HepG2 (cell line): ENCODE measurements around the gene ROS1. TPM values are rescaled to one million over a fixed set of nuclear protein-coding genes. Genes with fewer than 3 reads are reported as not detected.
A peak's percentile ranks its signal among the peaks of the same experiment; 100 is the strongest.

Experiments
- ATAC-seq: fragments of 200-7000 bp; cut with Tn5 transposase; 3 replicates; pipeline ENCODE4 v1.9.1; 2020; ENCODE audit warnings: mild to moderate bottlenecking, moderate library complexity
- BruUV-seq: library from RNA; stranded (reverse); fragments of 400-500 nt; replicated peaks from 2 replicates; lab custom pipeline; 2021; lab: Mats Ljungman, UMichigan
- CTCF ChIA-PET: fragments of 300-600 bp; formaldehyde crosslinking; extraction: SDS; loops from one replicate; lab custom pipeline; 2021; ENCODE audit warnings: low total read pairs, inconsistent platforms, low intra/inter-chr PET ratio; lab: Yijun Ruan, JAX
- POLR2A ChIA-PET: fragments of 350-600 bp; sonication (Branson Sonifier 250); formaldehyde crosslinking; loops from one replicate; lab custom pipeline; 2020; ENCODE audit warnings: antibody characterized with exemption, inconsistent platforms; lab: Yijun Ruan, JAX
- DNase-seq: peaks from one replicate; pipeline ENCODE4 v3.0.0-alpha.2; 2015; ENCODE audit warnings: low spot score
- FAIRE-seq: peaks from 3 replicates; lab custom pipeline; 2011; peaks lifted over from hg19 to GRCh38; lab: Jason Lieb, UNC
- H2AFZ ChIP-seq: one replicate; pipeline ENCODE4 v1.6.1; 2011; ENCODE audit warnings: low read length, inconsistent platforms
- H3K27ac ChIP-seq: fragments of 300-600 bp; 3 replicates; pipeline ENCODE4 v1.8.0; 2011; ENCODE audit warnings: mixed run types, mild to moderate bottlenecking, mixed read lengths, low read length, inconsistent platforms; ENCODE audit not compliant: insufficient read depth; ENCODE audit errors: extremely low read length
- H3K27me3 ChIP-seq, 2 experiments: fragments of 200-600 bp in 1 of 2; 2 replicates in 1 of 2; 3 replicates in 1 of 2; pipeline versions ENCODE4 v1.6.0 to v1.8.0; 2011; ENCODE audit warnings: low read length in 2 of 2, mild to moderate bottlenecking in 2 of 2, moderate library complexity in 2 of 2, inconsistent platforms in 1 of 2; ENCODE audit not compliant: insufficient read depth in 2 of 2, control insufficient read depth in 1 of 2
- H3K36me3 ChIP-seq, 2 experiments: fragments of 200-600 bp in 1 of 2; replicated peaks in 1 of 2; 2 replicates in 1 of 2; 3 replicates in 1 of 2; pipeline versions ENCODE4 v1.5.1 to v1.8.0; 2011; ENCODE audit warnings: low read length in 2 of 2, inconsistent platforms in 1 of 2; ENCODE audit not compliant: insufficient read depth in 2 of 2, control insufficient read depth in 1 of 2
- H3K4me1 ChIP-seq: 2 replicates; pipeline ENCODE4 v1.5.1; 2012; ENCODE audit warnings: low read length, inconsistent platforms; ENCODE audit not compliant: insufficient read depth
- H3K4me2 ChIP-seq: 2 replicates; pipeline ENCODE4 v1.6.0; 2011; ENCODE audit warnings: low read depth, low read length, inconsistent platforms
- H3K4me3 ChIP-seq, 3 experiments: fragments of 200-600 bp in 1 of 3; sonication (generic), shearing (Covaris generic) in 1 of 3; replicated peaks in 1 of 3; 2 replicates each; pipeline ENCODE4 v1.5.1; 2011 to 2016; ENCODE audit warnings: low read length in 3 of 3, inconsistent platforms in 2 of 3, low read depth in 2 of 3, mild to moderate bottlenecking in 2 of 3, control low read depth in 1 of 3, mixed read lengths in 1 of 3; ENCODE audit not compliant: insufficient read depth in 1 of 3
- H3K79me2 ChIP-seq: one replicate; pipeline ENCODE4 v1.6.1; 2011; ENCODE audit warnings: low read length, inconsistent platforms; ENCODE audit not compliant: insufficient read depth
- H3K9ac ChIP-seq: 2 replicates; pipeline ENCODE4 v1.6.0; 2011; ENCODE audit warnings: mild to moderate bottlenecking, low read depth, low read length, inconsistent platforms; ENCODE audit not compliant: insufficient read depth
- H3K9me3 ChIP-seq: 2 replicates; pipeline ENCODE4 v1.5.1; 2012; ENCODE audit warnings: mild to moderate bottlenecking, low read length
- H4K20me1 ChIP-seq: 2 replicates; pipeline ENCODE4 v1.6.0; 2011; ENCODE audit warnings: inconsistent platforms, mild to moderate bottlenecking, low read length, moderate library complexity; ENCODE audit not compliant: insufficient read depth
- CREM ChIP-seq, 2 experiments: sonication (generic) in 1 of 2; formaldehyde crosslinking in 1 of 2; IDR thresholded peaks; 2 replicates each; pipeline versions ENCODE4 v1.4.0 to v1.6.1; 2016 to 2020; ENCODE audit warnings: antibody characterized with exemption in 1 of 2, mild to moderate bottlenecking in 1 of 2, missing genetic modification reagents in 1 of 2
- ZNF30 ChIP-seq: sonication (generic); formaldehyde crosslinking; IDR thresholded peaks from 2 replicates; pipeline ENCODE4 v1.5.0; 2020; ENCODE audit warnings: mild to moderate bottlenecking, missing genetic modification reagents
- ZNF670 ChIP-seq: sonication (generic); formaldehyde crosslinking; IDR thresholded peaks from 2 replicates; pipeline ENCODE4 v1.8.0; 2022; ENCODE audit warnings: mild to moderate bottlenecking, missing genetic modification reagents, borderline replicate concordance
- WGBS: methylation state at CpG from one replicate; pipeline ENCODE4 v1.1.6; 2017; ENCODE audit warnings: low lambda C conversion rate; 5-methylcytosine and 5-hydroxymethylcytosine counted together
- in situ Hi-C: cut with HindIII; loops from 2 replicates; pipeline ENCODE4 v1.10.0; 2017; ENCODE audit warnings: low pct_unique_long_range_greater_than_20kb; ENCODE audit not compliant: extremely low pct_ligation_motif_present
- intact Hi-C: fragments of 100-400 bp; cut with micrococcal nuclease; formaldehyde crosslinking; loops from one replicate; pipeline ENCODE4 v1.10.0; 2022; ENCODE audit not compliant: unreplicated experiment
- polyA plus RNA-seq, 8 experiments: library from polyadenylated mRNA; depleted of rRNA in 3 of 8; stranded (reverse) in 7 of 8; unstranded in 1 of 8; fragments of >200 nt; fragmentation: Illumina TruSeq in 4 of 8; extraction: Trizol in 4 of 8; gene quantifications; 2 replicates each; pipeline versions ENCODE4 v1.2.1 to v1.2.3, GENCODE V29; 2011 to 2016; ENCODE audit warnings: low read depth in 4 of 8, missing spikeins in 1 of 8, mixed read lengths in 1 of 8; ENCODE audit not compliant: insufficient read depth in 1 of 8
- total RNA-seq, 5 experiments: library from RNA; depleted of rRNA; stranded (reverse); fragments of >200 nt; fragmentation: Illumina TruSeq; extraction: Trizol; gene quantifications; 2 replicates each; pipeline ENCODE4 v1.2.3, GENCODE V29; 2016; ENCODE audit warnings: low read depth in 1 of 5
- TF ChIP-seq, protein P1 (sequence below): IDR thresholded peaks from 2 replicates; pipeline ENCODE4 v1.6.1; 2016; ENCODE audit warnings: control low read depth
- TF ChIP-seq, protein P2 (sequence below): IDR thresholded peaks from 2 replicates; pipeline ENCODE4 v1.6.1; 2016; ENCODE audit warnings: low read depth, missing genetic modification reagents, missing compliant biosample characterization

The ROS1 gene
- total and polyA plus RNA-seq, 2 of the 13 experiments (the other 11 are each of a cell fraction or from before 2014, with no cell fraction given): not detected

DNA sequence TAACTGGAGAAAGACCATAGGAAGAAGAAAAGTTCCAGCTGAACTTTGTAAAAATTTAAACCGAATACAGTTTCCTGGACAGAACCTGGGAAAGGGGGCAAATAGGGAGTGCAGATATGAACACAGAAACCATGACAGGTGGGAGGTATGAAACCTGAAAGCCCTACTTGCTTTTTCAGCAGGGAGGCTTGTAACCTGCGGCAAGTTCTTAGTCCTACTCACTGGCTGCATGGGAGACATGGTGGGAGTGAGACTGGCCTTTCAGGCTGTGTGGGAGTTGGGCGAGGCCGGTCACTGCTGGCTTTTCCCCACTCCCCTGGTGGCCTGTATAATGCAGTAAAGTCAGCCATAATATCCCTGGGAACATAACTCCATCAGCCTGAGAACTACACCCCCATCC lies 54.2 kb downstream of the ROS1 start:
- H3K79me2 ChIP-seq: no peaks in the 10 kb centered on the region
- no peak for DNase-seq
- no TSS peak for BruUV-seq
- H3K27ac ChIP-seq: no peak overlapping the region
- H3K36me3 ChIP-seq: no peaks in the 10 kb centered on the region
- H4K20me1 ChIP-seq: no peaks in the 10 kb centered on the region
- no peak for FAIRE-seq
- no peak overlapping the region for H3K4me3 ChIP-seq
- intact Hi-C loops (no loop called here), in situ Hi-C loops (no loop called here)
- TF ChIP-seq ZNF670 (no peak), ZNF30 (CRISPR knock-in tag) (no peak), CREM (IDR thresholded peaks at IDR 0.05) (no peak), CREM (CRISPR knock-in tag; IDR thresholded peaks at IDR 0.05) (no peak)
- TF ChIP-seq, protein P1, sequence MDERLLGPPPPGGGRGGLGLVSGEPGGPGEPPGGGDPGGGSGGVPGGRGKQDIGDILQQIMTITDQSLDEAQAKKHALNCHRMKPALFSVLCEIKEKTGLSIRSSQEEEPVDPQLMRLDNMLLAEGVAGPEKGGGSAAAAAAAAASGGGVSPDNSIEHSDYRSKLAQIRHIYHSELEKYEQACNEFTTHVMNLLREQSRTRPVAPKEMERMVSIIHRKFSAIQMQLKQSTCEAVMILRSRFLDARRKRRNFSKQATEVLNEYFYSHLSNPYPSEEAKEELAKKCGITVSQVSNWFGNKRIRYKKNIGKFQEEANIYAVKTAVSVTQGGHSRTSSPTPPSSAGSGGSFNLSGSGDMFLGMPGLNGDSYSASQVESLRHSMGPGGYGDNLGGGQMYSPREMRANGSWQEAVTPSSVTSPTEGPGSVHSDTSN: no peak
- TF ChIP-seq, protein P2, sequence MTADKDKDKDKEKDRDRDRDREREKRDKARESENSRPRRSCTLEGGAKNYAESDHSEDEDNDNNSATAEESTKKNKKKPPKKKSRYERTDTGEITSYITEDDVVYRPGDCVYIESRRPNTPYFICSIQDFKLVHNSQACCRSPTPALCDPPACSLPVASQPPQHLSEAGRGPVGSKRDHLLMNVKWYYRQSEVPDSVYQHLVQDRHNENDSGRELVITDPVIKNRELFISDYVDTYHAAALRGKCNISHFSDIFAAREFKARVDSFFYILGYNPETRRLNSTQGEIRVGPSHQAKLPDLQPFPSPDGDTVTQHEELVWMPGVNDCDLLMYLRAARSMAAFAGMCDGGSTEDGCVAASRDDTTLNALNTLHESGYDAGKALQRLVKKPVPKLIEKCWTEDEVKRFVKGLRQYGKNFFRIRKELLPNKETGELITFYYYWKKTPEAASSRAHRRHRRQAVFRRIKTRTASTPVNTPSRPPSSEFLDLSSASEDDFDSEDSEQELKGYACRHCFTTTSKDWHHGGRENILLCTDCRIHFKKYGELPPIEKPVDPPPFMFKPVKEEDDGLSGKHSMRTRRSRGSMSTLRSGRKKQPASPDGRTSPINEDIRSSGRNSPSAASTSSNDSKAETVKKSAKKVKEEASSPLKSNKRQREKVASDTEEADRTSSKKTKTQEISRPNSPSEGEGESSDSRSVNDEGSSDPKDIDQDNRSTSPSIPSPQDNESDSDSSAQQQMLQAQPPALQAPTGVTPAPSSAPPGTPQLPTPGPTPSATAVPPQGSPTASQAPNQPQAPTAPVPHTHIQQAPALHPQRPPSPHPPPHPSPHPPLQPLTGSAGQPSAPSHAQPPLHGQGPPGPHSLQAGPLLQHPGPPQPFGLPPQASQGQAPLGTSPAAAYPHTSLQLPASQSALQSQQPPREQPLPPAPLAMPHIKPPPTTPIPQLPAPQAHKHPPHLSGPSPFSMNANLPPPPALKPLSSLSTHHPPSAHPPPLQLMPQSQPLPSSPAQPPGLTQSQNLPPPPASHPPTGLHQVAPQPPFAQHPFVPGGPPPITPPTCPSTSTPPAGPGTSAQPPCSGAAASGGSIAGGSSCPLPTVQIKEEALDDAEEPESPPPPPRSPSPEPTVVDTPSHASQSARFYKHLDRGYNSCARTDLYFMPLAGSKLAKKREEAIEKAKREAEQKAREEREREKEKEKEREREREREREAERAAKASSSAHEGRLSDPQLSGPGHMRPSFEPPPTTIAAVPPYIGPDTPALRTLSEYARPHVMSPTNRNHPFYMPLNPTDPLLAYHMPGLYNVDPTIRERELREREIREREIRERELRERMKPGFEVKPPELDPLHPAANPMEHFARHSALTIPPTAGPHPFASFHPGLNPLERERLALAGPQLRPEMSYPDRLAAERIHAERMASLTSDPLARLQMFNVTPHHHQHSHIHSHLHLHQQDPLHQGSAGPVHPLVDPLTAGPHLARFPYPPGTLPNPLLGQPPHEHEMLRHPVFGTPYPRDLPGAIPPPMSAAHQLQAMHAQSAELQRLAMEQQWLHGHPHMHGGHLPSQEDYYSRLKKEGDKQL (CRISPR knock-in tag): no peak
- H3K9ac ChIP-seq: no peak overlapping the region
- ChIA-PET CTCF (no interaction called here), POLR2A (no interaction called here)
- H3K4me2 ChIP-seq: no peak overlapping the region
- peak; percentile 33 for ATAC-seq
- 73% methylated on average over 4 of the region's 4 CpGs for WGBS
- H2AFZ ChIP-seq: no peak overlapping the region
- H3K9me3 ChIP-seq: no peaks in the 10 kb centered on the region
- 0 out of 5 replicates have a peak, but pooled peaks cover 0 to 3% of the 10 kb centered on the region in 2 experiments for H3K27me3 ChIP-seq
- H3K4me1 ChIP-seq: peaks cover 9% of the 10 kb centered on the region; the same call in 1 of the 2 replicates
